NCI-H510A treated with DMSO at 0.1 percent for 48 hours (cell line): ENCODE data around the gene DNPEP.
"Not testable (repeated sequence)": the region's sequence is repeated elsewhere in the genome, so short reads cannot be mapped to it uniquely, and the experiment has no call there.

ENCODE experiments used
- DNase-seq: peaks from one replicate; lab custom pipeline; 2025; lab: John Stamatoyannopoulos, UW

DNPEP gene

DNA sequence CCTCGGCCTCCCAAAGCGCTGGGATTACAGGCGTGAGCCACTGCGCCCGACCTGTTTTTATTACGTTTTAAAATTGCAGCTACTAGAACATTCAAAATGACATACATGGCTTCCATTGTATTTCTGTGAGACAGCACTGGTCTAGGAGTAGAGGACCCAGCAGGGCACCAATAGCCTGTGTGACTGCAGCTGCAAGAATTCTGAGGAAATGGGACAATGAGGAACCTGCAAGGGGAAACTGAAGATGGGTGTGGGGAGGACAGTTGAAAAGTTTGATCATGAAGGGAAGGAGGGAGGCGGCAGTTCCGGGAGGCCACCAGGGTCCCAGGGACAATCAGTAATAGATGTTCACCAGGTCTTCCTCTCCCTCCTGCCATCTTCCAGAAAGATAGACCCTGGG, 13.9 kb upstream of the DNPEP start:
- no peak for DNase-seq

DNA sequence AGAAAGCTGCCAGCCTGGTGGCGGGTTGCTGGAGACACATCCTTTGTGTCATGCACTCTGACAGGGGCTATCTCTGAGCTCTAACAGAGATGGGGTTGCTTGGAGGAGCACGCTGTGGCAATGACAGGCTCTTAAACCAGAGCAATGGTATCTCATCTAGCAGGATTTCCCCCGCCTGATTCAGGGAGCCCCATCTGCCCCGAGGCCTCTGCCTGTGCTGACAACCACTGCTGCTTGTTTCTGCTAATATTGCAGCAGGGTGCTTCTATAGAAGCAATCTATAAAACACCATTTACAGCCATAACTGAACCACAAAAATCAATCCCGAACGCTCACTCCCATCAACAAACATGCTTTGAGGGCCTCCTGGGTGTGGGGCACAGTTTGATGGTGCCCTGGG, 12.8 kb upstream of the DNPEP start:
- no peak for DNase-seq

GRCh38 chr2:219399716-219400478, 12.2 kb upstream of the DNPEP start:
- no peak for DNase-seq

DNA sequence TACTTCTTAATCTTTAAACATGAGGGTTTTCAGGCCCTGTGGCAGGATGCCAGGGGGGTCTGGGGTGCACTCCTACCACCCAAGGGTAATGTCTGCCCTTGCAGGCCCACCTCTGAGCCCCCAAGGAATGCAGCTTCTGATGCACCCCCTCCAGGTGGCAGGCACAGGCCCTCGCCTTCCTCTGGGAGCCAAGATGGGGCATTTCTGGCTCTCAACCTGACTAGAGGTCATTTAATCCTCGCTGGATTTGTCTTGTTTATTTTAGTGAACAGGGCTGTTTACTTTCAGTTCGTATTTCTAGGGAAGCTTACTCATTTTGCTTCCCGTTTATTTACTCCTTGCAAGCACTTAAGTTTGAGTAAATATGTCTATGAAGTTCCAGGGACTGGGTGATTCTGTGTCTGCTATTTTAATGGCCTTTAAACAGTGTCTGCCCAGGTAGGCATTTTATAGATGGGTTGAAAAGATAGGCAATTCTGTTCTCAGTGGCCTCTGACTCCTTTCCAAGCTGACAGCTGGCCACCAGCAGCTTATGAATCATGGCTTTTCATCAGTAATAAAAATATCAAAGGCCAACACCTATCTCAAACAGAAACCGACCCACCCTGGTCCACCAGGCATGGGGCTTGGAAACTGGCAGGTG, 11.1 kb upstream of the DNPEP start:
- DNase-seq: peak; percentile 72

DNA sequence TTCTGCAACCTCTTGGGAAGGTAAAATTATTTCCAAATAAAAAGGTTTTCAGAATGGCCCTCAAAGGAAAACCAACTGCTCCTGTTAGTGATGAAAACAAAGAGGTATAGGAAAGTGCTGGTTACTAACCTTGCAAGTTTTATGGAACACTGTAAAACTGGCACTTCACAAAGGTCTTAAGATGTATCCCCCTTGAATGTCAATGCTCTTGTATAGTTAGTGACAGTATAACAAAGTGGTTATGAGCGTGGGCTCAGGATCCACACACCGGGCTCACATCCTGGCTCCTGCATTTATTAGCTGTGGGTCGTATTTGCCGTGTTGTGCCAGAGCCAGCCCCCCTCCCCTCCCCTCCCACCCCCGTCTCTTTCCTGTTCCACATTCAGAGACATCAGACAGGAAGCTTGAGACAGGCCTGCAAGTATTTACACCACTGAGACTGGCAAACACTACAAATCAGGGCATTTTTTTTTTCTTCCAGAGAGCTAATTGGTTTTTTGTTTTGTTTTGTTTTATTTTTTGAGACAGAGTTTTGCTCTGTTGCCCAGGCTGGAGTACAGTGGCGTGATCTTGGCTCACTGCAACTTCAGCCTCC, 9.2 kb upstream of the DNPEP start:
- DNase-seq: no peak

DNA sequence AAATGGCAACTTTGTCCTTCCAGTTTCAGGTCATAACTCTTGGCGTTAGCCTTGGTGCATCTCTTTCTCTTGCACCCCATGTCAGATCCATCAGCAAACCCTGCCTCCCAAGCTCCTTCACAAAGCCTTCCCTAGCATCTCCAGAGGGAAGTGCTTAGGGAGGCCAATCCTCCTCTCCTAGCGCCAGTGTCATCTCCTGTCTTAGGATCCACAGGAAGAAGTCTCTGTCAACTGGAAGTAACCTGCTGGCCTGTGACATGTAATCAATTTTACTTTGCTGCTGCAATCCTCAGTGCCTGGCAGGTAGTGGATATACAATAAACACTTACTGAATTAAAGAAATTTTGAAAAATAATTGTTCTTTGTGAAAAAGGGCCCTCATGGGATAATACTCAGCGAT, 7.9 kb upstream of the DNPEP start:
- no peak for DNase-seq

- DNase-seq: not testable (repeated sequence)
These were observed 7.3 kb upstream of the DNPEP start for GRCh38 chr2:219395056-219395455.

- DNase-seq: no peak
These were observed 5.0 kb upstream of the DNPEP start for GRCh38 chr2:219392754-219393153.

- DNase-seq: peak; percentile 65
These were observed 1.1 kb upstream of the DNPEP start for GRCh38 chr2:219388907-219389156.

GRCh38 chr2:219388121-219388906, 602 bp upstream of the DNPEP start:
- peak; percentile 93 for DNase-seq

DNA sequence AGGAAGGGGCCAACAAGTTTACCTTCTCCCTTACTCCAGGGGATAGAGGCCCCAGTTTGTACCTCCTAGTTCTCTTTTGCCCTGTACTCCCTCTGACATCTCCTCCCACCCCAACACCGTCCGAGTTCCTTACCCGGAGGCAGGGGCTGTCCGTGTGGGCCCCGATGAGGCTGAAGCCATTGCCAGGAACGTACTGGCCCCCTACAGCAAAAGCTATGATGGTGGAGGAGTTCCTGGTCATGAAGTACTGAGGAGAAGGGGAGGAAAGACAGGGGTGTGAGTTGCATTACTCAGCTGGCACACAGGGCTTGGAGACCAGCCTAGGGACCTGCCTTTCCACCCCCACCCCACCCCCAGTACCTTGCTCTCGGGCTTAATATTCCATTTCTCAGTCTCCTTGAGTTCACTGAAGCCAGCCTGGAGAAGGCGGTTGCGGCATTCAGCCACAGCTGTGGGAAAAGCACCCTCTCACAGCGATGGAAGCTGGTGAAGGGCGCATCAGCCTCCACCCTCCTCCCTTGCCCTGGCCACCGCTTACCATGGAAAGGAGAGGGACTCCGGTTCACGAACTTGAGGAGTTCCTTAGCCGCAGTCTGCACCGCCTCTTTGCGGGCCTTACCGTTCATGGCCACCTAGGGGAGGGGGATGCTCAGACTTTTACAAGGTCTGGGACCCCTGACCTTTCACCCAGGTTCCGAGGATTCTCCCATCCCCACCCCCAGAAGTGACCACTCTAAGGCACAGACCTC, 1.0 kb downstream of the DNPEP start:
- DNase-seq: no peak

DNA sequence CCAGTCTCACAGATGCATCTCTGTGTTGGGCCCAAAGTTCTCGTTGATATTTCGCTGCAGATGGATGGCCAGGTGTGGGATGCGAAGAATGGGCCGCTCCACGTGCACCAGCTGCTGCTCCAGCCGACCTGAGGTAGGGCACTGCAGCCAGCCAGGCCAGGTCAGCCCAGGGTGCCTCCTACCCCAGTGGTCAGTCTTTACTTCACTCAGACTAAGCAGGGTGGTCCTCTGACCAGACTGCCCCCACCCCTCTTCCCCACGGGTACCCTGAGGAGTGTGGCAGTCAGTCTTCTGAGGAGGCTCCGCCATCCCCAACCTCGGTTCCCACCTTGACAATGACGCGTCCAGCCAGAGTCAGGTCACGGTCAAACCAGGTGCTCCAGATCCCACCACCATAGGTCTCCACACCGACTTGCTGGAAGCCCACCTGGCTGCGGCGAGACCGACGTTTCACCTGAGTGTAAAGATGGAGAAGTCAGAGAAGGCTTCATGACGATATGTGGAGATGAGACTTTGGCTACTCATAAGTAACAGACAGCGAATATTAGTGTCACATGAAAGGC, 1.7 kb downstream of the DNPEP start:
- DNase-seq: no peak

- DNase-seq: no peak
These were observed 2.9 kb downstream of the DNPEP start for GRCh38 chr2:219384859-219385258.

DNA sequence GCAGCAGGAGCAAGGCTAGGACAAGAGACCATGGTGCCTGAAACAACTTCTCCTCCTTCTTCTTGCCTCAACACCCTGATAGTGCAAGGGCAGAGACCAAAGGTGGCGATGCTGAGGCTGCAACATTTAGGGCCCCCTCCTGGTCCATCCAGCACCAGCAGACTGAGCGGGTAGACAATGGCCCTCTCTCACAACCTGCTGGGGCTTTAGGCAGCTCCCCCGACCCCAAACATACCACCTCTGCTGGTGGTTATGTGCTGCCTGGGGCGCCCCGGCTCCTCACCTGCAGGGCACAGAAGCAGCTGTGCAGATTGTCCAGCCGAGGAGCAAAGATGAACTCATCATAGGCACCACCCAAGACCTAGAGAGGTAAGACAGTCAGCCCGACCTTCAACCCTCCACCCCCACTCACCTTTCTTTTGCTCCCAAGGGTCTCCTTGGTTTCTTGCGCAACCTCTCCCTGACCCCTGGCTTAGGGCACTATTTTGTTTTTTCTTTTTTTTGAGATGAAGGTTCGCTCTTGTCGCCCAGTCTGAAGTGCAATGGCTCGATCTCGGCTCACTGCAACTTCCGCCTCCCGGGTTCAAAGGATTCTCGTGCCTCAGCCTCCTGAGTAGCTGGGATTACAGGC, 3.5 kb downstream of the DNPEP start:
- DNase-seq: no peak

DNA sequence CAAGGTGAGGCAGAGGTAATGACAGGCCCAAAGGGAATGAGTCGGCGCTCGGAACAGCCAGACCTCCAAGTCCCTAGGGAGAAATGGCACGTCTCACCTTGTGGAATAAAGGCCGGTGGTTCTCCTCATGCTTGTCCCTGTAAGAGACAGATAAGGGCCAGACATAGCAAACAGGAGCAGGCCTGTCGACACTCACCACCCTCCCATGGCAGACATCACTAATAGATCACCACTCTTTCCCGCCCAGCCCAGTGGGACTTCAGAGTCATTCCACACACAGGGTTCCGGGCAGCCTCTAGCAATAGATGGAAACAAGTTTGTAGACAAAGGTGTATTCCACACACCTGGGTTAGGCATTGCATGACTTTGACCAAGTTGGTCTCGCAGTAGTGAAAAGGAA, 6.3 kb downstream of the DNPEP start:
- no peak for DNase-seq

DNA sequence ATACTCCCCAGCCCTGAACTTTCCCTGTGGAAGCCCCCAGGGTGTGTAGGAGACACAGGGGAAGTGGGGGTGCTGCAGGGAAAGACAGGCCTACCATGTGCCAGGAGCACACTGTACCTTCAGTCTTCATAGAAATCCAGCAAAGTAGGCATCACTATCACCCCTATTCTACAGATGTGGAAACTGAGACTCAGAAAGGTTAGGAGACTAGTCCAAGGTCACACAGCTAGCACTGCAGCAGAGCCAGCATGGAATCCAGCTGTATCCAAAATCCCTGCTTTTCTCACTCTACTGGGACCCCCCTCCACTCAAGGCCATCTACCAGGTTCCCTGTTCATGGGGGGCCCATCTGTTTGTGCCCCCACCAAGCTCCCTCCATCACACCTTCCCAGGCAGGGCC, 6.8 kb downstream of the DNPEP start:
- no peak for DNase-seq

GRCh38 chr2:219378163-219378851, 9.4 kb downstream of the DNPEP start:
- DNase-seq: no peak

GRCh38 chr2:219369447-219369861, 18.3 kb downstream of the DNPEP start:
- DNase-seq: no peak

- DNase-seq: no peak
These were observed 19.0 kb downstream of the DNPEP start for GRCh38 chr2:219368690-219369191.

- DNase-seq: no peak
These were observed 25.1 kb downstream of the DNPEP start for GRCh38 chr2:219362524-219363164.
